Measurements from ENCODE around the gene BTG4. TPM values are rescaled to one million over a fixed set of nuclear protein-coding genes. Genes with fewer than 3 reads are reported as not detected.

The BTG4 gene
- total RNA-seq, 1 experiment from 2014 or later = 0.61 TPM

GRCh38 chr11:111456859-111457730 lies 55.1 kb downstream of the BTG4 start:
- no peaks in the 10 kb centered on the region for H3K9me3 Mint-ChIP-seq (ENCODE audit: unreplicated experiment)

GRCh38 chr11:111456086-111456858 lies 55.9 kb downstream of the BTG4 start:
- Mint-ChIP-seq H3K4me3 (ENCODE audit: unreplicated experiment) (no peak overlapping the region), H3K27ac (ENCODE audit: unreplicated experiment) (no peak overlapping the region), H3K9me3 (ENCODE audit: unreplicated experiment) (no peaks in the 10 kb centered on the region), H3K36me3 (ENCODE audit: insufficient read depth, unreplicated experiment) (no peaks in the 10 kb centered on the region), H3K4me1 (ENCODE audit: low read depth, unreplicated experiment) (peaks cover 12% of the 10 kb centered on the region), H3K27me3 (ENCODE audit: insufficient read depth, unreplicated experiment) (peaks cover 3% of the 10 kb centered on the region)
- intact Hi-C loops (cut with micrococcal nuclease; ENCODE audit: unreplicated experiment) = no loop called here
- DNase-seq = peak in 1 of 2 experiments; percentile 41
- BruUV-seq (replicated peaks) = no TSS peak
- ChIA-PET POLR2A (no interaction called here), CTCF (interaction anchor here (2.6 kb wide), 1 partner anchor 10 kb away, joined by 10 read pairs; no protein-coding TSS in a partner anchor)
- no peak overlapping the region for H3K4me3 ChIP-seq (ENCODE audit: low read depth, low read length)
- H3K4me1 ChIP-seq = peaks cover 14% of the 10 kb centered on the region
- TF ChIP-seq CTCF (IDR thresholded peaks at IDR 0.05; ENCODE audit: insufficient read depth in 1 of 2, low read depth in 1 of 2, low read length in 1 of 2, severe bottlenecking in 1 of 2, unreplicated experiment in 1 of 2) = no peak
- H3K36me3 ChIP-seq (ENCODE audit: control insufficient read depth, insufficient read depth, low read length) = no peaks in the 10 kb centered on the region
- H3K27me3 ChIP-seq (replicated peaks; ENCODE audit: control insufficient read depth, insufficient read depth, low read length) = no peaks in the 10 kb centered on the region
- no peaks in the 10 kb centered on the region for H3K9me3 ChIP-seq

More at GRCh38 chr11:111456859-111457730, 55.1 kb downstream of the BTG4 start:
- Mint-ChIP-seq H3K36me3 (ENCODE audit: insufficient read depth, unreplicated experiment) (no peaks in the 10 kb centered on the region), H3K27ac (ENCODE audit: unreplicated experiment) (no peak overlapping the region), H3K4me1 (ENCODE audit: low read depth, unreplicated experiment) (peaks cover 12% of the 10 kb centered on the region), H3K4me3 (ENCODE audit: unreplicated experiment) (no peak overlapping the region), H3K27me3 (ENCODE audit: insufficient read depth, unreplicated experiment) (peaks cover 3% of the 10 kb centered on the region)
- Histone ChIP-seq H3K9me3 (no peaks in the 10 kb centered on the region), H3K4me1 (peaks cover 14% of the 10 kb centered on the region), H3K4me3 (ENCODE audit: low read depth, low read length) (no peak overlapping the region), H3K36me3 (ENCODE audit: control insufficient read depth, insufficient read depth, low read length) (no peaks in the 10 kb centered on the region), H3K27me3 (replicated peaks; ENCODE audit: control insufficient read depth, insufficient read depth, low read length) (no peaks in the 10 kb centered on the region)
- BruUV-seq (replicated peaks) = no TSS peak
- CTCF ChIA-PET = interaction anchor here (2.6 kb wide), 1 partner anchor 11 kb away, joined by 10 read pairs; no protein-coding TSS in a partner anchor
- TF ChIP-seq CTCF (IDR thresholded peaks at IDR 0.05; ENCODE audit: insufficient read depth in 1 of 2, low read depth in 1 of 2, low read length in 1 of 2, severe bottlenecking in 1 of 2, unreplicated experiment in 1 of 2) = no peak
- DNase-seq = peak in 1 of 2 experiments; percentile 1
- POLR2A ChIA-PET = no interaction called here
- intact Hi-C loops (cut with micrococcal nuclease; ENCODE audit: unreplicated experiment) = no loop called here
